ENCODE results near the gene STPG2. TPM values are rescaled to one million over a fixed set of nuclear protein-coding genes. Genes with fewer than 3 reads are reported as not detected.

The STPG2 gene
- total and polyA plus RNA-seq, 2 donors (not counting 1 experiment from before 2014, with no cell fraction given): 0.13 to 0.49 TPM

- peaks cover 0 to 8% (median 4%) of the 10 kb centered on the region in 3 donors for H3K9me3 ChIP-seq (ENCODE audit: control extremely low read depth in 1 of 3, control insufficient read depth in 2 of 3, insufficient read depth in 1 of 3, low read length in 2 of 3)
- no peak for TF ChIP-seq CTCF (IDR thresholded peaks at IDR 0.05)
- no peak for TF ChIP-seq EZH2 (IDR thresholded peaks at IDR 0.05; ENCODE audit: borderline replicate concordance, insufficient read depth, low read depth, low read length, poor library complexity, severe bottlenecking)
- Mint-ChIP-seq H3K27me3 (no peaks in the 10 kb centered on the region), H3K27ac (no peak overlapping the region), H3K4me3 (no peak overlapping the region), H3K4me1 (peaks cover 2% of the 10 kb centered on the region), H3K9me3 (ENCODE audit: insufficient read depth) (peaks cover 10% of the 10 kb centered on the region)
- no peak for DNase-seq
- CTCF ChIA-PET: no interaction called here
- H4K20me1 ChIP-seq (ENCODE audit: control insufficient read depth, insufficient read depth, low read length, poor library complexity, severe bottlenecking): no peaks in the 10 kb centered on the region
- no peaks in the 10 kb centered on the region for H3K4me1 ChIP-seq (ENCODE audit: control insufficient read depth in 2 of 2, insufficient read depth in 2 of 2, low read length in 2 of 2)
- H3K36me3 ChIP-seq (replicated peaks in 1 of 2; ENCODE audit: control extremely low read depth in 1 of 2, control insufficient read depth in 1 of 2, extremely low read depth in 1 of 2, insufficient read depth in 2 of 2, low read length in 1 of 2): no peaks in the 10 kb centered on the region
- POLR2A ChIA-PET: no interaction called here
- no peaks in the 10 kb centered on the region for H3K27me3 ChIP-seq (replicated peaks in 1 of 4; ENCODE audit: control extremely low read depth in 1 of 4, control insufficient read depth in 3 of 4, insufficient read depth in 4 of 4, low read length in 3 of 4)
- no peak overlapping the region for H3K4me3 ChIP-seq (ENCODE audit: control extremely low read depth in 1 of 5, extremely low read depth in 1 of 5, insufficient read depth in 1 of 5, low read depth in 2 of 5, low read length in 4 of 5)
- H3K9ac ChIP-seq (ENCODE audit: low read length): no peak overlapping the region
- WGBS (ENCODE audit: insufficient coverage): 86% methylated on average over 2 of the region's 3 CpGs
- no peak for ATAC-seq (ENCODE audit: low read depth)
- no peak overlapping the region for H2AFZ ChIP-seq (ENCODE audit: insufficient read depth, low read depth, low read length, poor library complexity, severe bottlenecking)
- no peaks in the 10 kb centered on the region for H3K79me2 ChIP-seq (ENCODE audit: control insufficient read depth, insufficient read depth, low read length)
- no peak overlapping the region for H3K4me2 ChIP-seq (replicated peaks; ENCODE audit: low read depth, low read length, poor library complexity, severe bottlenecking)
- H3K27ac ChIP-seq (ENCODE audit: low read length in 2 of 2): no peak overlapping the region
- intact Hi-C loops (cut with micrococcal nuclease): no loop called here
Measured at GRCh38 chr4:98026362-98026761, 116.9 kb downstream of the STPG2 start.

- Histone ChIP-seq H3K36me3 (replicated peaks in 1 of 2; ENCODE audit: control extremely low read depth in 1 of 2, control insufficient read depth in 1 of 2, extremely low read depth in 1 of 2, insufficient read depth in 2 of 2, low read length in 1 of 2) (no peaks in the 10 kb centered on the region), H3K27me3 (replicated peaks in 1 of 4; ENCODE audit: control extremely low read depth in 1 of 4, control insufficient read depth in 3 of 4, insufficient read depth in 4 of 4, low read length in 3 of 4) (no peaks in the 10 kb centered on the region), H3K4me1 (ENCODE audit: control insufficient read depth in 2 of 2, insufficient read depth in 2 of 2, low read length in 2 of 2) (no peaks in the 10 kb centered on the region), H3K4me3 (ENCODE audit: control extremely low read depth in 1 of 5, extremely low read depth in 1 of 5, insufficient read depth in 1 of 5, low read depth in 2 of 5, low read length in 4 of 5) (no peak overlapping the region), H3K4me2 (replicated peaks; ENCODE audit: low read depth, low read length, poor library complexity, severe bottlenecking) (no peak overlapping the region), H3K9ac (ENCODE audit: low read length) (no peak overlapping the region), H3K27ac (ENCODE audit: low read length in 2 of 2) (no peak overlapping the region), H3K79me2 (ENCODE audit: control insufficient read depth, insufficient read depth, low read length) (no peaks in the 10 kb centered on the region), H3K9me3 (ENCODE audit: control extremely low read depth in 1 of 3, control insufficient read depth in 2 of 3, insufficient read depth in 1 of 3, low read length in 2 of 3) (peaks cover 2 to 9% (median 6%) of the 10 kb centered on the region in 3 donors), H4K20me1 (ENCODE audit: control insufficient read depth, insufficient read depth, low read length, poor library complexity, severe bottlenecking) (no peaks in the 10 kb centered on the region), H2AFZ (ENCODE audit: insufficient read depth, low read depth, low read length, poor library complexity, severe bottlenecking) (no peak overlapping the region)
- TF ChIP-seq EZH2 (IDR thresholded peaks at IDR 0.05; ENCODE audit: borderline replicate concordance, insufficient read depth, low read depth, low read length, poor library complexity, severe bottlenecking): no peak
- no peak for TF ChIP-seq CTCF (IDR thresholded peaks at IDR 0.05)
- ChIA-PET POLR2A (no interaction called here), CTCF (no interaction called here)
- Mint-ChIP-seq H3K27ac (no peak overlapping the region), H3K4me1 (no peaks in the 10 kb centered on the region), H3K4me3 (no peak overlapping the region), H3K9me3 (ENCODE audit: insufficient read depth) (peaks cover 11% of the 10 kb centered on the region), H3K27me3 (no peaks in the 10 kb centered on the region)
- no peak for ATAC-seq (ENCODE audit: low read depth)
- no peak for DNase-seq
- 86% methylated on average over 3 of the region's 3 CpGs for WGBS (ENCODE audit: insufficient coverage)
- intact Hi-C loops (cut with micrococcal nuclease): no loop called here
Measured at GRCh38 chr4:98006814-98007412, 136.4 kb downstream of the STPG2 start.

Data from B cell (primary cell).